Trophoblast cell (in vitro differentiated cells and primary cell): ENCODE results near the gene EVL.

Experiments
- DNase-seq, 2 donors: peaks; one replicate each; pipeline ENCODE4 v3.0.0-alpha.2; 2016
- H2AFZ ChIP-seq: 2 replicates; pipeline ENCODE4 v1.6.1; 2013; ENCODE audit warnings: low read length, moderate library complexity, mild to moderate bottlenecking; ENCODE audit not compliant: insufficient read depth, poor library complexity
- H2AK5ac ChIP-seq: 2 replicates; pipeline ENCODE4 v1.6.1; 2013; ENCODE audit warnings: mild to moderate bottlenecking, low read length
- H2BK120ac ChIP-seq: 2 replicates; pipeline ENCODE4 v1.6.1; 2013; ENCODE audit warnings: low read length, mild to moderate bottlenecking, moderate library complexity; ENCODE audit not compliant: insufficient read depth, poor library complexity
- H2BK12ac ChIP-seq: 2 replicates; pipeline ENCODE4 v1.6.1; 2013; ENCODE audit warnings: mild to moderate bottlenecking, low read length, moderate library complexity
- H2BK5ac ChIP-seq: 2 replicates; pipeline ENCODE4 v1.6.1; 2013; ENCODE audit warnings: low read length, low read depth, moderate library complexity, mild to moderate bottlenecking; ENCODE audit not compliant: poor library complexity
- H3K14ac ChIP-seq: 2 replicates; pipeline ENCODE4 v1.6.1; 2013; ENCODE audit warnings: mild to moderate bottlenecking, low read length
- H3K18ac ChIP-seq: 2 replicates; pipeline ENCODE4 v1.6.1; 2013; ENCODE audit warnings: mild to moderate bottlenecking, low read length
- H3K23ac ChIP-seq: 2 replicates; pipeline ENCODE4 v1.6.1; 2013; ENCODE audit warnings: low read length
- H3K27ac ChIP-seq: 2 replicates; pipeline ENCODE4 v1.5.1; 2013; ENCODE audit warnings: low read depth, mild to moderate bottlenecking, inconsistent platforms, low read length, moderate library complexity
- H3K27me3 ChIP-seq: 2 replicates; pipeline ENCODE4 v1.6.1; 2013; ENCODE audit warnings: inconsistent platforms, mild to moderate bottlenecking, low read length, moderate library complexity; ENCODE audit not compliant: insufficient read depth
- H3K36me3 ChIP-seq, 2 experiments: 1 replicate in 1 of 2; 2 replicates in 1 of 2; pipeline ENCODE4 v1.6.1; 2013; ENCODE audit warnings: low read length in 2 of 2, mild to moderate bottlenecking in 2 of 2, moderate library complexity in 1 of 2; ENCODE audit not compliant: insufficient read depth in 2 of 2, control insufficient read depth in 1 of 2
- H3K4ac ChIP-seq: 2 replicates; pipeline ENCODE4 v1.6.1; 2013; ENCODE audit warnings: low read depth, mild to moderate bottlenecking, low read length, moderate library complexity
- H3K4me1 ChIP-seq, 2 experiments: 1 replicate in 1 of 2; 2 replicates in 1 of 2; pipeline ENCODE4 v1.6.1; 2013; ENCODE audit warnings: low read length in 2 of 2, mild to moderate bottlenecking in 2 of 2, moderate library complexity in 1 of 2; ENCODE audit not compliant: insufficient read depth in 2 of 2, control insufficient read depth in 1 of 2
- H3K4me2 ChIP-seq: 2 replicates; pipeline ENCODE4 v1.6.1; 2013; ENCODE audit warnings: inconsistent platforms, mild to moderate bottlenecking, low read length, moderate library complexity
- H3K4me3 ChIP-seq: 2 replicates; pipeline ENCODE4 v1.5.1; 2013; ENCODE audit warnings: mild to moderate bottlenecking, low read depth, low read length, inconsistent platforms
- H3K79me1 ChIP-seq: one replicate; pipeline ENCODE4 v1.6.1; 2013; ENCODE audit warnings: low read length
- H3K79me2 ChIP-seq: 2 replicates; pipeline ENCODE4 v1.6.1; 2013; ENCODE audit warnings: low read length, mild to moderate bottlenecking; ENCODE audit not compliant: control insufficient read depth, insufficient read depth, poor library complexity
- H3K9ac ChIP-seq: 2 replicates; pipeline ENCODE4 v1.6.1; 2013; ENCODE audit warnings: mild to moderate bottlenecking, low read length
- H3K9me3 ChIP-seq: 2 replicates; pipeline ENCODE4 v1.6.1; 2013; ENCODE audit warnings: low read depth, mild to moderate bottlenecking, control low read depth, inconsistent platforms, low read length; ENCODE audit not compliant: insufficient read depth
- H4K12ac ChIP-seq: 2 replicates; pipeline ENCODE4 v1.6.1; 2013; ENCODE audit warnings: low read depth, mild to moderate bottlenecking, low read length, moderate library complexity
- H4K8ac ChIP-seq: 2 replicates; pipeline ENCODE4 v1.6.1; 2013; ENCODE audit warnings: low read depth, mild to moderate bottlenecking, low read length, moderate library complexity
- H4K91ac ChIP-seq: one replicate; pipeline ENCODE4 v1.6.1; 2013; ENCODE audit warnings: low read depth, mild to moderate bottlenecking, low read length, moderate library complexity
- WGBS: extraction: QIAGEN DNeasy Blood & Tissue Kit; methylation state at CpG from one replicate; pipeline ENCODE4 v1.1.7; 2013; ENCODE audit warnings: missing lambda C conversion rate; ENCODE audit not compliant: insufficient read length, insufficient coverage; ENCODE audit errors: extremely low coverage; 5-methylcytosine and 5-hydroxymethylcytosine counted together

Gene EVL

GRCh38 chr14:100138955-100139354, 73.7 kb downstream of the EVL start:
- no peaks in the 10 kb centered on the region for H3K27me3 ChIP-seq

GRCh38 chr14:100140452-100141078, 75.3 kb downstream of the EVL start:
- no peaks in the 10 kb centered on the region for H3K79me1 ChIP-seq
- H3K23ac ChIP-seq = no peak overlapping the region
- no peak overlapping the region for H3K4ac ChIP-seq
- no peak overlapping the region for H2AFZ ChIP-seq
- H4K8ac ChIP-seq = no peak overlapping the region
- no peak overlapping the region for H4K91ac ChIP-seq
- H3K9ac ChIP-seq = no peak overlapping the region
- H3K36me3 ChIP-seq = peaks cover 6 to 8% of the 10 kb centered on the region in 2 experiments
- no peaks in the 10 kb centered on the region for H3K27me3 ChIP-seq
- no peaks in the 10 kb centered on the region for H3K79me2 ChIP-seq
- H3K4me2 ChIP-seq = no peak overlapping the region
- no peak overlapping the region for H2BK12ac ChIP-seq
- no peak for DNase-seq
- H3K27ac ChIP-seq = no peak overlapping the region
- H3K14ac ChIP-seq = no peak overlapping the region
- H3K4me3 ChIP-seq = no peak overlapping the region
- no CpG with 5 or more reads among the region's 16 CpGs for whole genome bisulfite sequencing
- no peak overlapping the region for H4K12ac ChIP-seq
- no peak overlapping the region for H2AK5ac ChIP-seq
- H3K9me3 ChIP-seq = no peaks in the 10 kb centered on the region
- peaks cover 19 to 24% of the 10 kb centered on the region in 2 experiments for H3K4me1 ChIP-seq
- no peak overlapping the region for H3K18ac ChIP-seq
- H2BK120ac ChIP-seq = no peak overlapping the region
- H2BK5ac ChIP-seq = no peak overlapping the region

More at GRCh38 chr14:100138955-100139354, 73.7 kb downstream of the EVL start:
- Histone ChIP-seq H3K79me2 (no peaks in the 10 kb centered on the region), H3K9me3 (no peaks in the 10 kb centered on the region), H2AK5ac (no peak overlapping the region), H3K27ac (no peak overlapping the region), H4K12ac (no peak overlapping the region), H2BK5ac (no peak overlapping the region), H3K36me3 (peaks cover 5 to 9% of the 10 kb centered on the region in 2 experiments), H2AFZ (no peak overlapping the region), H4K91ac (no peak overlapping the region), H3K4ac (no peak overlapping the region), H4K8ac (no peak overlapping the region), H2BK12ac (no peak overlapping the region), H3K18ac (no peak overlapping the region), H3K23ac (no peak overlapping the region), H3K14ac (no peak overlapping the region), H2BK120ac (no peak overlapping the region), H3K4me3 (no peak overlapping the region), H3K9ac (no peak overlapping the region), H3K4me2 (no peak overlapping the region), H3K79me1 (no peaks in the 10 kb centered on the region), H3K4me1 (peaks cover 19 to 24% of the 10 kb centered on the region in 2 experiments)
- no peak for DNase-seq
- WGBS = no CpG with 5 or more reads among the region's 13 CpGs

GRCh38 chr14:100141098-100141497, 75.9 kb downstream of the EVL start:
- Histone ChIP-seq H3K79me1 (no peaks in the 10 kb centered on the region), H3K9ac (no peak overlapping the region), H4K12ac (no peak overlapping the region), H2AFZ (no peak overlapping the region), H2BK120ac (no peak overlapping the region), H3K4me3 (no peak overlapping the region), H3K23ac (no peak overlapping the region), H2BK12ac (no peak overlapping the region), H2AK5ac (no peak overlapping the region), H4K8ac (no peak overlapping the region), H3K18ac (no peak overlapping the region), H2BK5ac (no peak overlapping the region), H3K4ac (no peak overlapping the region), H3K79me2 (no peaks in the 10 kb centered on the region), H3K4me1 (peaks cover 19 to 24% of the 10 kb centered on the region in 2 experiments), H3K27ac (no peak overlapping the region), H3K36me3 (peaks cover 6 to 8% of the 10 kb centered on the region in 2 experiments), H4K91ac (no peak overlapping the region), H3K14ac (no peak overlapping the region), H3K27me3 (no peaks in the 10 kb centered on the region), H3K9me3 (peaks cover under 1% of the 10 kb centered on the region), H3K4me2 (no peak overlapping the region)
- whole genome bisulfite sequencing = no CpG with 5 or more reads among the region's 7 CpGs
- no peak for DNase-seq

GRCh38 chr14:100142073-100143040, 77.1 kb downstream of the EVL start:
- peaks cover 2% of the 10 kb centered on the region for H3K9me3 ChIP-seq
- H3K27me3 ChIP-seq = no peaks in the 10 kb centered on the region
- H3K79me1 ChIP-seq = no peaks in the 10 kb centered on the region
- H4K91ac ChIP-seq = no peak overlapping the region
- no peak overlapping the region for H3K4me3 ChIP-seq
- no peak overlapping the region for H3K14ac ChIP-seq
- H3K79me2 ChIP-seq = no peaks in the 10 kb centered on the region
- no peak overlapping the region for H3K4me2 ChIP-seq
- DNase-seq = no peak
- no peak overlapping the region for H3K18ac ChIP-seq
- no peak overlapping the region for H2BK5ac ChIP-seq
- no peak overlapping the region for H3K4ac ChIP-seq
- no peak overlapping the region for H2BK12ac ChIP-seq
- H3K27ac ChIP-seq = no peak overlapping the region
- no peak overlapping the region for H2BK120ac ChIP-seq
- H2AFZ ChIP-seq = no peak overlapping the region
- no peak overlapping the region for H2AK5ac ChIP-seq
- peaks cover 4 to 8% of the 10 kb centered on the region in 2 experiments for H3K36me3 ChIP-seq
- no peak overlapping the region for H4K8ac ChIP-seq
- H3K23ac ChIP-seq = no peak overlapping the region
- no CpG with 5 or more reads among the region's 14 CpGs for WGBS
- H3K4me1 ChIP-seq = peaks cover 19 to 24% of the 10 kb centered on the region in 2 experiments
- no peak overlapping the region for H4K12ac ChIP-seq
- H3K9ac ChIP-seq = no peak overlapping the region
